DND-41 (cell line): ENCODE data around the gene RELN.
"Not testable (repeated sequence)": the region's sequence is repeated elsewhere in the genome, so short reads cannot be mapped to it uniquely, and the experiment has no call there.

Source experiments
- ATAC-seq: fragments of 200-7000 bp; cut with Tn5 transposase; 3 replicates; pipeline ENCODE4 v1.9.1; 2021; ENCODE audit warnings: low read depth; ENCODE audit not compliant: insufficient read depth
- DNase-seq: peaks from one replicate; pipeline ENCODE4 v3.0.0-alpha.2; 2020
- H2AFZ ChIP-seq: 2 replicates; pipeline ENCODE4 v1.6.0; 2012; ENCODE audit warnings: low read depth, low read length
- H3K27ac ChIP-seq: 2 replicates; pipeline ENCODE4 v1.5.1; 2012; ENCODE audit warnings: low read length, inconsistent platforms
- H3K27me3 ChIP-seq: fragments of 200-600 bp; sonication (generic); 2 replicates; pipeline ENCODE4 v1.6.0; 2012; ENCODE audit warnings: low read length, mild to moderate bottlenecking, inconsistent platforms; ENCODE audit not compliant: insufficient read depth, poor library complexity
- H3K36me3 ChIP-seq: 2 replicates; pipeline ENCODE4 v1.5.1; 2012; ENCODE audit warnings: low read length, inconsistent platforms; ENCODE audit not compliant: insufficient read depth
- H3K4me1 ChIP-seq: 2 replicates; pipeline ENCODE4 v1.5.1; 2012; ENCODE audit warnings: mild to moderate bottlenecking, low read length; ENCODE audit not compliant: insufficient read depth
- H3K4me2 ChIP-seq: 2 replicates; pipeline ENCODE4 v1.6.0; 2012; ENCODE audit warnings: mild to moderate bottlenecking, moderate library complexity, low read length, inconsistent platforms; ENCODE audit not compliant: insufficient read depth
- H3K4me3 ChIP-seq, 2 experiments: fragments of 200-600 bp in 1 of 2; shearing (Covaris generic) in 1 of 2; 2 replicates each; pipeline ENCODE4 v1.5.1; 2012 to 2016; ENCODE audit warnings: inconsistent platforms in 2 of 2, low read length in 2 of 2, mild to moderate bottlenecking in 2 of 2, low read depth in 1 of 2, moderate library complexity in 1 of 2
- H3K79me2 ChIP-seq: 2 replicates; pipeline ENCODE4 v1.6.0; 2012; ENCODE audit warnings: low read length, inconsistent platforms; ENCODE audit not compliant: insufficient read depth
- H3K9ac ChIP-seq: 2 replicates; pipeline ENCODE4 v1.6.0; 2012; ENCODE audit warnings: low read depth, mild to moderate bottlenecking, inconsistent platforms, low read length, moderate library complexity
- H3K9me3 ChIP-seq: 2 replicates; pipeline ENCODE4 v1.5.1; 2012; ENCODE audit warnings: low read length, moderate library complexity, mild to moderate bottlenecking, inconsistent platforms; ENCODE audit not compliant: insufficient read depth, severe bottlenecking
- H4K20me1 ChIP-seq: 2 replicates; pipeline ENCODE4 v1.6.0; 2012; ENCODE audit warnings: low read length; ENCODE audit not compliant: insufficient read depth
- CTCF ChIP-seq: IDR thresholded peaks from 2 replicates; pipeline ENCODE4 v1.5.1; 2012; ENCODE audit warnings: borderline replicate concordance, low read length, moderate library complexity, mild to moderate bottlenecking; ENCODE audit not compliant: poor library complexity, severe bottlenecking; ENCODE audit errors: extremely low read depth
- EZH2 ChIP-seq: IDR thresholded peaks from 3 replicates; pipeline ENCODE4 v1.6.1; 2012; ENCODE audit warnings: borderline replicate concordance, low read depth, mild to moderate bottlenecking, moderate library complexity, low read length, inconsistent platforms; ENCODE audit not compliant: severe bottlenecking

The RELN gene

GRCh38 chr7:103989200-103989784 lies at the start of gene RELN:
Gene RELN, minus strand, starts transcription at chr7:103989658. Its CDS starts 302 bp downstream, at chr7:103989356.
- DNase-seq (no peak), ATAC-seq (no peak)
- peaks cover 3% of the 10 kb centered on the region for H3K27me3 ChIP-seq
- H3K36me3 ChIP-seq, result no peaks in the 10 kb centered on the region
- H3K4me2 ChIP-seq, result no peak within 1 kb of the TSS
- H3K4me3 ChIP-seq, result no peak within 1 kb of the TSS
- no peak within 1 kb of the TSS for H3K27ac ChIP-seq
- H3K4me1 ChIP-seq, result no peaks in the 10 kb centered on the region
- no peaks in the 10 kb centered on the region for H3K79me2 ChIP-seq
- no peak within 1 kb of the TSS for H3K9ac ChIP-seq
- TF ChIP-seq CTCF, result no peak
- no peak for TF ChIP-seq EZH2
- H2AFZ ChIP-seq, result no peak within 1 kb of the TSS
- H4K20me1 ChIP-seq, result no peaks in the 10 kb centered on the region
- H3K9me3 ChIP-seq, result no peaks in the 10 kb centered on the region

GRCh38 chr7:104038136-104038535 lies 48.7 kb upstream of the RELN start:
- DNase-seq, result no peak
- H3K4me1 ChIP-seq, result no peaks in the 10 kb centered on the region
- H3K4me3 ChIP-seq, result no peak overlapping the region
- no peak overlapping the region for H2AFZ ChIP-seq
- TF ChIP-seq CTCF (no peak), EZH2 (no peak)
- no peak for ATAC-seq
- no peaks in the 10 kb centered on the region for H4K20me1 ChIP-seq
- H3K36me3 ChIP-seq, result no peaks in the 10 kb centered on the region
- no peaks in the 10 kb centered on the region for H3K9me3 ChIP-seq
- no peak overlapping the region for H3K4me2 ChIP-seq
- H3K79me2 ChIP-seq, result no peaks in the 10 kb centered on the region
- peaks cover 2% of the 10 kb centered on the region for H3K27me3 ChIP-seq
- no peak overlapping the region for H3K27ac ChIP-seq
- H3K9ac ChIP-seq, result no peak overlapping the region

GRCh38 chr7:104036889-104037288 lies 47.4 kb upstream of the RELN start:
- H3K36me3 ChIP-seq, H3K9me3 ChIP-seq: not testable (repeated sequence)

GRCh38 chr7:104035351-104035750 lies 45.9 kb upstream of the RELN start:
- no peak for ATAC-seq
- H3K27ac ChIP-seq, result no peak overlapping the region
- H2AFZ ChIP-seq, result no peak overlapping the region
- H3K9ac ChIP-seq, result no peak overlapping the region
- H3K9me3 ChIP-seq, result no peaks in the 10 kb centered on the region
- H4K20me1 ChIP-seq, result no peaks in the 10 kb centered on the region
- H3K27me3 ChIP-seq, result peaks cover 2% of the 10 kb centered on the region
- DNase-seq, result no peak
- no peaks in the 10 kb centered on the region for H3K36me3 ChIP-seq
- H3K4me2 ChIP-seq, result no peak overlapping the region
- H3K4me3 ChIP-seq, result no peak overlapping the region
- H3K4me1 ChIP-seq, result no peaks in the 10 kb centered on the region
- H3K79me2 ChIP-seq, result no peaks in the 10 kb centered on the region
- no peak for TF ChIP-seq EZH2
- TF ChIP-seq CTCF, result no peak

More at GRCh38 chr7:104036889-104037288, 47.4 kb upstream of the RELN start:
- not testable (repeated sequence) for H3K27me3 ChIP-seq, H3K9ac ChIP-seq, H3K27ac ChIP-seq, H3K4me3 ChIP-seq, H3K4me2 ChIP-seq, ATAC-seq, H2AFZ ChIP-seq, DNase-seq, H3K4me1 ChIP-seq, H3K79me2 ChIP-seq, H4K20me1 ChIP-seq
